GM21529 (cell line): ENCODE measurements around the gene NCK2.
A peak's percentile ranks its signal among the peaks of the same experiment; 100 is the strongest.

ENCODE experiments used
- ATAC-seq: cut with Tn5 transposase; IDR thresholded peaks from one replicate; pipeline ENCODE4 v1.9.1; 2021; ENCODE audit not compliant: unreplicated experiment

The NCK2 gene

DNA sequence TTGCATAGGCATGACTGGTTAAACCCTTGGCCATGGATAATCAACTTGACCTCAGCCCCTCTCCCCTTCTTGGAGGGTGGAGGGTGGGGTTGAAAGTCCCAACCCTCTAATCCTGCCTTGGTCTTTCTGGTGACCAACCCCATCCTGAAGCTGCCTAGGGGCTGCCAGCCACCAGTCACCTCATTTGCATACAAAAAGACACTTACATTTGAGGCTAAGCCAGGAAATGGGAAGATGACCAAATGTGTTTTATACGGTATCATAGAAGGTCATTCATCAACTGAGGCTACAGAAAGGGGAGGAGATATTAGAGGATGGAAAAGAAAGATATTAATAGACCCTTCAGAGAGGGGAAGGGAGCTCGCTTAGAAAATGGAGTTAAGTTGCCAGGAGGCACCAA is 96.8 kb downstream of the NCK2 start:
- ATAC-seq: no peak

DNA sequence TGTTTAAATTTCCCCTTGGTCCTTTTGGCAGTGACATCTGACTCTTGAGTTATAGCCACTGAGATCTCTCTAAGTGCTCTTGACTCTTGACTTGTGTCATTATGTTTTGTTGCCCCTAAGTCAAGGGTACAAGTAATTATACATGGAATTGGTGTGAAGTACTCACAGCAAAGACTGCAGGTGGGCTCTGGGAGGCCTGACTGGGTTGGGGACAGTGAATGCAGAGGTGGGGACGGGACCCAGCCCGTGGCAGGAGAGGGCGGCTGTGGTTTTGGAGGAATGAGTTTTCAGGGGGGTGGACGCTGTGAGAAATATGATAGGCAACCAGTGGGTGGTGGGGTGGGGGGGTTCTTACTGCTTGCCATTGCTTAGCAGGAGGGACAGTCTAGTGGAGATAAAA is 97.8 kb downstream of the NCK2 start:
- no peak for ATAC-seq

DNA sequence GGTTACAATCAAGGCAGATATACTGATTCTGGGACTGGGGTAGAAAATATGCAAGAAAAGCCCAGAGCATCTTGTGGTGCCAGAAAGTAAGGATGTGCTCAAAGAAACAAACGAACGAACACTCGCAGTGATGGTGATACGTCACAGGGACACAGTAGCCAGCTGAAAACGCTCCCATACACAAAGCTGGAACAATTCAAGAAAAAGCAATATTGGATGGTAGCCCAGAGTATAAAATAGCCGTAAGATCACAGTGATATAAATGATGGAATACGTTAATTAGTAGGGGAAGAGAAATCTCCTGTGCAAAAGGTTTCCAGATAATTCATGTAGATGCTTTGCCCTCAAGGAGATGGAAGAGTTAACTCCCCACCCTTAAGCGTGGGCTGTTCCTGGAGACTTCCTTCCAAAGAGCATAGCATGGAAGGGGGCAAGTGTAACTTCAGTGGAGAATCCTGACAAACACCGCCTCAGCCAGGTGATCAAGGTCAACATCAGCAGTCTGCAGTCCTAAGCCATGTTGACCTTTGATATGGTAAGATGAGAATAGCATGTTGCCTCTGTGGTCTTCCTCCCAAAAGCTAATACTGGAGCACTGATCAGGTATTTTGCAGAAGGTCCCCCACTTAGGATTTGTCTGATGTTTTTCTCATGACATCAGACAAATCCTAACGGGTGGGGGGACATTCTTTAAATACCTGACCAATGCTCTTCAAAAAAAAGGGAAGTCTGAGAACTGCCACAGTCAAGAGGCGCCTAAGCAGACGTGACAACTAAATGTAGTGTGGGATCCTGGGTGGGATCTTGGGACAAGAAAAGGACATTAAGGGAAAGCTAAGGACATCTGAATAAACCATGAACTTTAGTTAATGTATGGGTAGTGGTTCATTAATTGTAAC is 99.0 kb downstream of the NCK2 start:
- no peak for ATAC-seq

DNA sequence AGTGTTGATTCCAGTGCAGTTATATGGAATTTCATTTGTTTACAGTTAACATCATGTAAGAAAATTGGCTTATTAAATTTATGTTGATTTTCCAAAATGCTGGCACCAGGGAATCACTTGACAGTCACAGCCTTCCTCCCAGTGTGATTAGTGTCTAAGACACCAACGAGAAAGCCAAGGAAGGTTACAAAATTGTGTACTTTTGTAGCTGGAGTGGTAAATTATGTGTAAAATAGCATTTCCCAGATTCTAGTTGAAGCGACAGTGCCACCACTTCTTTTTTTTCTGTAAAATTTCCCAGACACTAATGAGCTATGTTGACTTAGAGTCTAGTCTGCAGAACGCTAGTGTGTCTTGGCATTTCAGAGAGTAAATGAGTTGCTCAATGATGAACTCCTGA is 101.3 kb downstream of the NCK2 start:
- no peak for ATAC-seq

DNA sequence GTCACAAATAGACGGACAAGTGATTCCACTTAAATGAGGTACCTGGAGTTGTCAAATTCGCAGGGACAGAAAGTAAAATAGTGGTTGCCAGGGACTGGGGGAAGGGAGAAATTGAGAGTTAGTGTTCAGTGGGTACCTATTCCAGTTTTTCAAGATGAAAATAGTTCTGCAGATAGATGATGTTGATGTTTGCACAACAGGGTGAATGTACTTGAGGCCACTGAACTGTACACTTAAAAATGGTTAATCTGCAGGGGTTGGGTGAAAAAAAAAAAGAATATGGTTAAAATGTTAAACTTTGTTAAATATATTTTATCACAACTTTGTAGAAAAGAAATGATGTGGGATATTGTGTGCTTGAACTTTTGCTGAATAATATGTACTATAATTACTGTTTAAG is 102.3 kb downstream of the NCK2 start:
- no peak for ATAC-seq

DNA sequence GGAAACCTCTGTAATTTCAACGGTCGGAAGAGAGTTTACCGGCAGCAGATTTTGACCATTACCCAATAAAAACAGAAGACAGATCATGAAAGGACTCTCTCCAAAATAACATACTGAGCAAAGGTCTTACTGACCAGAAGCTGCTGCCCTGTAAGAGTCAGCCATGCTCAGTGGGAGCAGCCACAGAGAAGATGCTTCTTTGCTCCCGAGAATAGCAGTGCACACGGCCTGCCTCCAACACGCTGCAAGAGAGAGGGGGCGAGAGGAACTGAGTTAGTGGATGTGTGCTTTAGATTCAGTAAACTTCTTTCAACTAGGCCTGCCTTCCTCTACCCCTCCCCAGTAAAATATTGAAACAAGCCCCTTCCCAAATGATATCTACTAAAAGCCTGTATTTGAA is 103.7 kb downstream of the NCK2 start:
- ATAC-seq: no peak

DNA sequence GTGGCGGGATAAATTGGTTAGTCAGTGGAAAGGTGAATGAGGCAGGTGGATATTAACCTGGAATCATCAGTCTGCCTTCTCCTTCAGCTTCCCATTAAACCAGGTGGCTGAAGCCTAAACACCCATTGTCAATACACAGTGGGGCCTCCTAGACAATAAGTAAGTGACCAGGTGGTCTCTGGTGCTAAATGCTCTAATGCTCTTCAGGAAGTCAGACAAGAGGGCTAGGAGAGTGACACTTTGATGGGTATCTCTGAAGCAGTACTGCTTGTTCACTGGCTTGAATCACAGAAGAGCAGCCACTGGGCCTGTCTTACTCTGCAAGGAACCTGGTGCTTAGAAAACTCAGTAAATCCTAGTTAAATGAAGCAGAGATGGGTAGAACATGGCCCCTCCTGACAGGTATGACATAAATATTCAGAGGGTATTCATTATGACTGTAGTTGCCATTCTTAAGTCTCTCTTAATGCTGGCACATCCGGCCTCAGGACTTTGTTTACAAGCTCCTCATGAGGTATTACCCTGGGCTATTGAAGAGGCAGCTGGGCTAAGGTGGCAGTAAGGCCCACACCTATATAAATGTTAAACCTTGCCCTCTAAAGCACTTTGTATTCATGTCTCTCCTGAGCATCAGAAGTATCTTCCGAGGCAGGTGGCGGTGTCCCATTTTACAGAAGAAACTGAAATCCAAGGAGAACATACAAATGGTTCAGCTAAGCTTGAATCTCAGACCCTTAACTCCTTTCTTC is 104.9 kb downstream of the NCK2 start:
- no peak for ATAC-seq

DNA sequence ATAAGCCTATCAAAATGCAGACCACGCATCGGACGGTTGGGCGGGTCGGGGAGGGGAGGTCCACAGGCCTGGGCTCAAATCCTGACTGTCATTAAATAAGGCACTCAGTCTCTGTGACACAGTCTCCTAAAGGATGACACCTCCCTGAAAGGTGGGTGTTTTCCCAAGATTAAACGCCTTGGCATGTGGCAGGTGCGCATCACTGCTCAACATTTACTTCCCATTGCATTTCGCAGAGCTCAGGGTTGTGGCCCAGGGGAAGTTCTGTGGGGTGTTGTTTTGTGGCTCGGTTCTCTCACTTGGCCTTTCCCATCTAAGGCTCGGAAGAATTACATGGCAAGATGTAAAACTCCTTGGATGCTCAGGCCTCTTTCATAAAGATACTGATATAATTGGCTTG is 107.4 kb downstream of the NCK2 start:
- ATAC-seq: no peak

DNA sequence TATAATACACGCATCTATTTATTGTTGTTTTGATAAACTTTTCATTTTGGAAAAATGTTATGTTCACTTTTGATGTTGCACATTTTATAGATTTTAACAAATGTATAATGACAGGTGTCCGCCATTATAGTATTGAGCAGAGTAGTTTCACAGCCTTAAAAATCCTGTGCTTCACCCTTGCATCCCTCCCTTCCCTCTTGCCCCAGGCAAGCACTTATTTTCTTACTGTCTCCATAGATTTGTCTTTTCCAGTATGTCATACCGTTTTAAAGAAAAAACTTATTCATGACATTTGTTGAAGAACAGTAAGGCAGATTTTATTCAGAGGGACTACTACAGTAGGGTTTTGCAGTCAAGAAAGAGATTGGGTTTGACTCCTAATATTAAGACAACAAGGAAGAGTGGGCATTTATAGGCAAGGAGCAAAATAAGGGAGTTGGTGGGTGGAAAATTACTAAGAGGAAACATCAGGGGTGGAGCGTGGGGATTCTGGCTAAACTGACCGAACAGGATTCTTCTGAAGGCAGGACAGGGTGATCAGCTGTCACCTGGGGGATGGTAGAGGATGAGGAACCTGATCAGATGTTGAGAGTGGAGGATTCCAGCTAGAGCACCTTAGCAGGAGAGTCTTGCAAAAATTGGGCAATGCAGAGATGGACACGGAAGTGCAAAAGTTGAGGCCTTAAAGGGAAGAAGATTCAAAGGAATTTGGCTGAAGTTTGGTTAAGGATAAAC is 108.8 kb downstream of the NCK2 start:
- no peak for ATAC-seq

DNA sequence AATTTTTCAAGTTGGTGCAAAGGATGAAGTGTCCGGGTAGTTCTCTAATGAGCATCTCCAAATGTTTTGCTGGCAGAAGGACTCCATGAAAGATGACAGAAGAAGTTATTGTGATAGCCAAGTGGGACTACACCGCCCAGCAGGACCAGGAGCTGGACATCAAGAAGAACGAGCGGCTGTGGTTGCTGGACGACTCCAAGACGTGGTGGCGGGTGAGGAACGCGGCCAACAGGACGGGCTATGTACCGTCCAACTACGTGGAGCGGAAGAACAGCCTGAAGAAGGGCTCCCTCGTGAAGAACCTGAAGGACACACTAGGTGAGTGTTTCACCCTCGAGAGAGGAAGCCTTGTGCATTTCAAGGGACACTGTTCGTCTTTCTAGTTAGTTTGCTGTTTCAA is 110.3 kb downstream of the NCK2 start:
- ATAC-seq: no peak

DNA sequence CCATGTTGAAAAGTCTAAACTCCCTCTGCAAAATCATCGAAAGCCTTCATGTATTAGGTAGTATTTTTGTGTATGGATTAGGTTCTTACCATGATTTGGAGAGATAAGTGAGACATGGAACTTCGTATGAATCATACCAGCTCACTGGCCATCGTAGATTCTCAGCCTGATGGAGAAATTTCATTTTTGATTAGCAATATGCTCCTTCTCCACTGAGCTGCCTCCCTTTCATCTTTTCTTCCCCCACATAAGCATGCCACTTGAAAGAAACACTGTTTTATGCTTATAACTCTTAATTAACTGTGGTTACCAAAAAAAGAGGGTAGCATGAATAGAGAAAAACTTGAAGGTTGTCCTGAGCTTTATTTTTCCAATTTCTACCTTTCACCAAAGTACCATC is 111.9 kb downstream of the NCK2 start:
- ATAC-seq: no peak

DNA sequence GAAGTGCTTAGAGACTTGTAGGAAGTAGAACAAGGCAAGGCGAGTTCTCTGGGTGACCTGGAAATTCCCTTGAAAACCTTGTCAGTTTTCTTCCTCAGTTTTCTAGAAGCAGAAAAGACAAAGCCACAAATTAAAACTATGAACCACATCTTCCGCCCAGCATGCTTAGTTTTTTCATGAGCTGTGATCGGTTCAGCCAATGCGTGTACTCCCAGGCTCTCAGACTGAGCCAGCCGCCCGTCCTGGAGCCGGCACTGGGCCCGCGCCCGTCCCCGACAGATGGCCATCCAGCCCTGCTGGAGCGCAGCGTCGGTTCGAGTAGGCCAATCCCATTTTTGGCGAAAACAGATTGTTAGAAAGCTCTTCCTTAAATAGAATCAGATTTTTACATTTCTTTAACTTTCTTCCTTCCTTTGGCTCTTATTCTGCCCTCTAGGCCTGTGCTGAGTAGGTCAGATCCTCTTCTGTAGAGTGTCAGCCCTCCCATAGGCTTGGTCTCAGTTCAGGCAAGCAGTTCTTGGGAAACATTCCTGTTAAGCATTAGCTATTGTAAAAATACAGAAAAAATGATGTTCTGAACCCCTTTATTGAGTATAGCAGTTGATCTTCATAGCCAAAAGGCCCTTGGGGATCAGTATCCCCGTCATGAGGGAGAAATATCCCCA is 112.5 kb downstream of the NCK2 start:
- no peak for ATAC-seq

DNA sequence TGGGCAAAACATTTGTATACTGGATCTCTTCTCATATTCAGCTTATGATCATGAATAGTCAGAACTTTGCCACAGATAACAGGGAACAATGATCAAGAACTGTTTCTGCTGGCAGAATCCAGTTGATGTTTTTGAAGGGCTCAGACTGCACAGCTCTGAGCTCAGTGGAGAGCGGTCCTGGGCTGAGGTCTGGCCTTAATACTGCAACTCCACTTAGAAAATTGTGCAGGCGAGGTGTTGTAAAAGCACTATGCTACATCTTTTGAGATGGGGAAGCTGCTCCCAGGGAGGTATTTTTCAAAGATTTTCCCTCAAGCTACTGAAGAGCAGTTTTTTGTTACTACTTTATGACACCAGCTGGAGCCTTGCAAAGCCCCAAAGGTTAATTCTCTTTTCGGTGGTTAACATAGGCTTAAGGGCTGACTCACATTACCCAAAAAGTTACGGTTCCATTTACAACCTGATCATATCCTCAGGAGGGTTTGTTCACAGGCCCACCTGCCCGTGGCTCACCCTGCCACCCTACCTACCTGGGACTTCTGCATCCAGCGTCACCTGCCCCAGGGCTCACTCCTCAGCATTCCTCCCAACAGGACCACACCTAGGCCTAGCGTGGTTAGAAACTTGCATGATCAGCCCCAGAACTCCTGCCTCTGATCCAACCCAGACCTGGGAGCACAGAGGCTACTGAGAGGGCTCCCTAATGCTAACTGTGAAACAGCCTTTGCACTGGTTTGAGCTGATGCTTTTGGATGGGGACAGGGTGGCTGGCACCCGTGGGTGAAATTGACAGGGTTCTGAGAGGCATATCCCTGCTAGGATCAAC is 114.4 kb downstream of the NCK2 start:
- ATAC-seq: peak; percentile 70

DNA sequence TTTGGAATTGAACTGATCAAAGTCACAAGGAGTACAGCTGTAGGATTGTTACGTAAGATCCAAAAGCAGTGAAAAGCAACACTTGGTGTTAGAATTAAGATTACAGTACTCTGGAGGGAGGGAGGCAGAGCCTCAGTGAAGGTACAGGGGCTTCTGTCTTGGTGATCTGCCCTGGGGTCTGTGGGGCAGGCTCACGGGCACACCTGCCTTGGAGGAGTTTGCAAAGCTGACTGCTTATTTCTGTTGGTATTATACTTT is 114.9 kb downstream of the NCK2 start:
- no peak for ATAC-seq

DNA sequence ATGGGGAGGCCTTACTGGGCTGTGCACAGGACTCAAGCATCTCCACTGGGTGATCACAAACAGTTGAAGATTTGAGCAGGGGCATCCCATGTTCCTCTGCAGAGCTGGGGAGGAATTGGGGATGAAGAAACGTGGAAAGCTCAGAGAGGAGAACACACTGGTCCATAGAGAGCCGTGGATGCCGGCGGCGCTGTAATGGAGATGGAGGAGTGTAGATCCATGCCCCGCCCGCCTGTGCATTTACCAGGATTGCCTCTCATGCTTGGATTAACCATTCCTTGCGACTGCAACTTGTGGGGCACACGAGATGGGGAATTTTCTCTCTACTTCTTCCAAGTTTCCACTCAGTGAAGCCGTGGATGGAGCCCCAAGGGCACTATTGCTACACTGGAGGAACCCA is 115.9 kb downstream of the NCK2 start:
- ATAC-seq: no peak

DNA sequence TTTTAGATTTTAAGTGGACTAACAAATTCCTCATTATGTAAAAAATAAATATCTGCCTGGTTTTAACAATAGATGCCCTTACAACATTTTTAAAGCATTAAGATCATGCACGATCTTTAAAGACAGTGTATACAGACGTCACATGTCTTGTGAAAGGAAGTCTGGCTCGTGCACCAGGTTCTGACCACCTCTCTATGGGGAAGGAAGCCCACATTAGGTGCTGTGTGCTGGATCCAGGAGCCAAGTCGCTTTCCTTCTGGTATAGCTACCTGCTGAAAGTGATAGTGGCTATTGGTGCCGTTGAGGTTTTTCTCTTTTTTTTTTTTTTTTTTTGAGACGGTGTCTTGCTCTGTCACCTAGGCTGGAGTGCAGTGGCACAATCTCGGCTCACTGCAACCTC is 116.5 kb downstream of the NCK2 start:
- no peak for ATAC-seq

DNA sequence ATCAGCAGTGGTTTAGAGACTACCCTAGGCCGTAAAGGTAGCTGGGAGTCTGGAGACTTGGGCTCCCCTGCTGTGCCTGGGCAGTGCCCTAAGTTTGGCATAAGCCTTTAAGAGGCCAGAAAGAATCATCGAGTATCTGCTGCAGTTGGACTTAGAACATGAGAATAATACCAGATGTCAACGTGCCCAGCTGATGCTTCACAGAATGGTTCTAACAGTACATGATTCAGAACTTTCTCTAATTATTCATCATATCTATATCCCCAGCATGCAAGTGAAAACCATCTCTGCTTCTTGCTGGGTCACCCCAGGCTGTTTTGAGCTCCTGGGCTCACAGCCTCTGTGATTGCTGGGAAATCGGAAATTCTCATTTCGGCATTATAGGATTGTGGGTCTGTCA is 118.1 kb downstream of the NCK2 start:
- ATAC-seq: no peak

DNA sequence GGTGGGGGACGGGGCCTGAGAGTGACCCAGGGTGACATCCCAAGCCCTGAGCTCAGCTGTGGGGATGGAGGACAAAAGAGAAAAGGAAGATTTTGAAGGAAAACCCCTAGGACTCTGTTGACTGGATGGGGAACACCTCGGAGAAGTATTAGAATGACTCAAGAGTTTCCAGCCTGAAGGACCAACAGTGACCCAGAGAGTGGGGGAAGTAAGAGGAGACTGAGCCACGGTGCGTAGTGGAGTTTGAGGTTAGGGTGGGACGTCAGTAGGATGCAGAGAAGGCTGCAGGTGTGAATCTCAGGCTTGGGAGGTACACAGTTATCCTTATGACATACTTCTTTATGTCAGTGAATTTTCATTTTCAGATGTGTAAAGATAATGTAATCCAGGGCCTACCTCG is 119.5 kb downstream of the NCK2 start:
- peak; percentile 62 for ATAC-seq

DNA sequence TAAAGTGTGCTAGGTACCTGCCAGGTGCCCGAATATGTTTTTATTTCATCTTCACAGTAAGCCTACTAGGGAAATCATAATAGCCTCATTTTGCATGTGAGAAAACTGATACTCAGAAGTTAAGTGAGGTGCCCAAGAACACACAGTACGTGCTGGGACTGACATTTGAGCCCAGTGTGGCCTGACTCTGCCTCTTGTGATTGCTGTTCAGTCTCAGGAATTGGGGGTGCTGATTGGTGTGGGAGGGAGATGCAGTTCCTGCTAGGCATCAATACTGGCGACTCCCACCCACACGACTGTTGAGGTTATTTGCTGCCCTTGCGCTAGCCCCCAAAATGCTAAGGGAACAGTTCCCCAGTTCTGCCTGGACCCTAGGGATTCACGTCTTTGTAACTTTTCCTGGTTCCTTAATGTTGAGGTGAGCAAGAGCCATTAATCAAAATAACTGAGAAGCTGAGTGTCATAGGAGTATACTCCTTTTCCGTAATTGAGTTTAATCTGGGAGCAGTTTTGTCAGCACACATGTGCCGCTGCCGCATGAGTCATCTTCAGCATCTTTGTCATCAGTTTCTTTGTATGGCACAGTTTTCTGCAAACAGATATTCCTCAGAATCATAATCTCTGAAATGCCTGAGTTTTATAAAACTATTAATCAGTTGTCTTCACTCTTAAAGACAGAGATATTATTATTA is 120.7 kb downstream of the NCK2 start:
- ATAC-seq: no peak
